ENCODE measurements around the gene DNAH1.

Gene DNAH1

GRCh38 chr3:52406791-52407510, 90.8 kb downstream of the DNAH1 start:
- no peak for DNase-seq

GRCh38 chr3:52407779-52408178, 91.7 kb downstream of the DNAH1 start:
- no peak for DNase-seq

- no peak for DNase-seq
Observed at GRCh38 chr3:52408466-52408865, 92.3 kb downstream of the DNAH1 start.

GRCh38 chr3:52415800-52416199, 99.7 kb downstream of the DNAH1 start:
- no peak for DNase-seq

GRCh38 chr3:52420388-52420787, 104.3 kb downstream of the DNAH1 start:
- DNase-seq, result no peak

GRCh38 chr3:52422669-52423068, 106.5 kb downstream of the DNAH1 start:
- DNase-seq, result no peak

GRCh38 chr3:52423173-52423572, 107.1 kb downstream of the DNAH1 start:
- no peak for DNase-seq

GRCh38 chr3:52428151-52429005, 112.3 kb downstream of the DNAH1 start:
- peak; percentile 42 to 86 for DNase-seq

- DNase-seq, result no peak
Observed at GRCh38 chr3:52429031-52429430, 112.9 kb downstream of the DNAH1 start.

- no peak for DNase-seq
Observed at GRCh38 chr3:52429779-52430415, 113.8 kb downstream of the DNAH1 start.

GRCh38 chr3:52430416-52430810, 114.3 kb downstream of the DNAH1 start:
- no peak for DNase-seq

- DNase-seq, result no peak
Observed at GRCh38 chr3:52431459-52432223, 115.5 kb downstream of the DNAH1 start.

GRCh38 chr3:52432225-52432624, 116.1 kb downstream of the DNAH1 start:
- no peak for DNase-seq

- no peak for DNase-seq
Observed at GRCh38 chr3:52432691-52433141, 116.6 kb downstream of the DNAH1 start.

- no peak for DNase-seq
Observed at GRCh38 chr3:52433328-52433995, 117.3 kb downstream of the DNAH1 start.

GRCh38 chr3:52433996-52434479, 117.9 kb downstream of the DNAH1 start:
- DNase-seq, result no peak

GRCh38 chr3:52434491-52435115, 118.5 kb downstream of the DNAH1 start:
- DNase-seq, result no peak

GRCh38 chr3:52435246-52436101, 119.4 kb downstream of the DNAH1 start:
- peak in 1 of 2 experiments; percentile 29 for DNase-seq

GRCh38 chr3:52436500-52437149, 120.5 kb downstream of the DNAH1 start:
- no peak for DNase-seq
